GM12878 (cell line): Measurements from ENCODE around the gene DNAJB4.

Source experiments
- CTCF ChIP-seq, 3 experiments: IDR thresholded peaks in 2 of 3; conservative IDR thresholded peaks in 1 of 3; 2 replicates each; pipeline ENCODE4 v1.5.1; 2011; ENCODE audit warnings: low read depth in 3 of 3, low read length in 3 of 3, mild to moderate bottlenecking in 3 of 3, control low read depth in 2 of 3, moderate library complexity in 2 of 3, inconsistent platforms in 1 of 3, mixed read lengths in 1 of 3; ENCODE audit not compliant: control insufficient read depth in 2 of 3, insufficient read depth in 1 of 3; ENCODE audit errors: extremely low read depth in 1 of 3
- ESRRA ChIP-seq: IDR thresholded peaks from 2 replicates; pipeline ENCODE4 v1.6.1; 2012; ENCODE audit warnings: mild to moderate bottlenecking, low read length, improper control_type of control experiment
- JUND ChIP-seq: IDR thresholded peaks from 2 replicates; pipeline ENCODE4 v1.6.1; 2012; ENCODE audit warnings: low read depth, mild to moderate bottlenecking, low read length, improper control_type of control experiment, moderate library complexity
- PKNOX1 ChIP-seq: fragments of 450-650 bp; IDR thresholded peaks from 2 replicates; pipeline ENCODE4 v1.6.1; 2016; ENCODE audit warnings: mild to moderate bottlenecking
- POLR2A ChIP-seq: IDR thresholded peaks from 2 replicates; pipeline ENCODE4 v1.6.1; 2011; ENCODE audit warnings: low read depth, mild to moderate bottlenecking, low read length
- RAD51 ChIP-seq: fragments of 450-650 bp; IDR thresholded peaks from 2 replicates; pipeline ENCODE4 v1.6.1; 2016; ENCODE audit warnings: moderate library complexity, mild to moderate bottlenecking, inconsistent platforms
- SMARCA5 ChIP-seq: fragments of 450-650 bp; IDR thresholded peaks from 2 replicates; pipeline ENCODE4 v1.6.1; 2017; ENCODE audit warnings: mild to moderate bottlenecking
- SRF ChIP-seq, 2 experiments: IDR thresholded peaks; 2 replicates each; pipeline ENCODE4 v1.6.1; 2011; ENCODE audit warnings: low read depth in 2 of 2, low read length in 2 of 2, mild to moderate bottlenecking in 1 of 2, moderate library complexity in 1 of 2
- TAF1 ChIP-seq: IDR thresholded peaks from 2 replicates; pipeline ENCODE4 v1.6.1; 2011; ENCODE audit warnings: mild to moderate bottlenecking, low read depth, low read length, borderline replicate concordance

GRCh38 chr1:78019024-78019423 lies 14.3 kb downstream of the DNAJB4 start:
- no peak for TF ChIP-seq ESRRA
- TF ChIP-seq PKNOX1 = no peak
- no peak for TF ChIP-seq RAD51
- no peak for TF ChIP-seq SMARCA5
- TF ChIP-seq SRF (IDR thresholded peaks at IDR 0.05; ENCODE audit: low read depth in 2 of 2, low read length in 2 of 2) = no peak
- no peak for TF ChIP-seq JUND
- TF ChIP-seq TAF1 = no peak
- no peak for TF ChIP-seq POLR2A
- TF ChIP-seq CTCF (IDR thresholded peaks at IDR 0.05 in 2 of 3, conservative IDR thresholded peaks at IDR 0.05 in 1 of 3; ENCODE audit: control insufficient read depth in 2 of 3, extremely low read depth in 1 of 3, insufficient read depth in 1 of 3, low read depth in 3 of 3, low read length in 3 of 3) = no peak
